ENCODE data around the gene OR52M1.

DNA sequence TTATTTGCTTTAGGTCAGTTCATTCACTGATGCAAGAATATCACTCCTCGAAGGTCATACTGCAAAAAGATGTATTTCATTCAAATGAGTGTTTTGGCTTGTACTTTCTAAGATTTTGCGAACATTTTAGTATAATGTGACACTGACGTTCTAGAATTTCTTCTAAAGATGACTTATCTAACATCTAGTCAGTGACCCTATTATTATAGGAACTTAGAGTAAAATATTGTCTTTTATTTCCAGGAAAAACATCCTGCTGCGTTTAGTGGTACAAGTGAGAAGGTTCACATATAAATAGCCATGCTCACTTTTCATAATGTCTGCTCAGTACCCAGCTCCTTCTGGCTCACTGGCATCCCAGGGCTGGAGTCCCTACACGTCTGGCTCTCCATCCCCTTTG, at the start of gene OR52M1:
- no peak for TF ChIP-seq POLR2A (IDR thresholded peaks at IDR 0.05)
- TF ChIP-seq, protein P1, sequence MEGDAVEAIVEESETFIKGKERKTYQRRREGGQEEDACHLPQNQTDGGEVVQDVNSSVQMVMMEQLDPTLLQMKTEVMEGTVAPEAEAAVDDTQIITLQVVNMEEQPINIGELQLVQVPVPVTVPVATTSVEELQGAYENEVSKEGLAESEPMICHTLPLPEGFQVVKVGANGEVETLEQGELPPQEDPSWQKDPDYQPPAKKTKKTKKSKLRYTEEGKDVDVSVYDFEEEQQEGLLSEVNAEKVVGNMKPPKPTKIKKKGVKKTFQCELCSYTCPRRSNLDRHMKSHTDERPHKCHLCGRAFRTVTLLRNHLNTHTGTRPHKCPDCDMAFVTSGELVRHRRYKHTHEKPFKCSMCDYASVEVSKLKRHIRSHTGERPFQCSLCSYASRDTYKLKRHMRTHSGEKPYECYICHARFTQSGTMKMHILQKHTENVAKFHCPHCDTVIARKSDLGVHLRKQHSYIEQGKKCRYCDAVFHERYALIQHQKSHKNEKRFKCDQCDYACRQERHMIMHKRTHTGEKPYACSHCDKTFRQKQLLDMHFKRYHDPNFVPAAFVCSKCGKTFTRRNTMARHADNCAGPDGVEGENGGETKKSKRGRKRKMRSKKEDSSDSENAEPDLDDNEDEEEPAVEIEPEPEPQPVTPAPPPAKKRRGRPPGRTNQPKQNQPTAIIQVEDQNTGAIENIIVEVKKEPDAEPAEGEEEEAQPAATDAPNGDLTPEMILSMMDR (IDR thresholded peaks at IDR 0.05), result no peak
